Left lung (tissue), 10 donors: Measurements from ENCODE around the gene HTR1B. TPM values are rescaled to one million over a fixed set of nuclear protein-coding genes. Genes with fewer than 3 reads are reported as not detected.
A peak's percentile ranks its signal among the peaks of the same experiment; 100 is the strongest.

Experiments used
- ATAC-seq: fragments of 200-7000 bp; cut with Tn5 transposase; one replicate; pipeline ENCODE4 v1.9.1; 2020; ENCODE audit warnings: moderate library complexity
- DNase-seq, 4 donors: peaks; one replicate each; pipeline ENCODE4 v3.0.0-alpha.2; 2013 to 2020
- H3K27ac ChIP-seq, 2 donors: fragments of 200-600 bp; sonication (generic) in 1 of 2; one replicate each; pipeline versions ENCODE4 v1.5.0 to v1.8.0; 2020 to 2021
- H3K27me3 ChIP-seq, 2 donors: fragments of 200-600 bp; sonication (generic) in 1 of 2; one replicate each; pipeline versions ENCODE4 v1.5.0 to v1.8.0; 2020 to 2021
- H3K36me3 ChIP-seq, 2 donors: fragments of 200-600 bp; sonication (generic) in 1 of 2; one replicate each; pipeline versions ENCODE4 v1.5.0 to v1.8.0; 2020 to 2021
- H3K4me1 ChIP-seq, 2 donors: fragments of 200-600 bp; one replicate each; pipeline ENCODE4 v1.8.0; 2021
- H3K4me3 ChIP-seq, 2 donors: fragments of 200-600 bp; sonication (generic) in 1 of 2; one replicate each; pipeline versions ENCODE4 v1.5.0 to v1.8.0; 2020 to 2021; ENCODE audit warnings: mild to moderate bottlenecking in 1 of 2
- H3K9me3 ChIP-seq, 2 donors: fragments of 200-600 bp; sonication (generic) in 1 of 2; one replicate each; pipeline versions ENCODE4 v1.5.0 to v1.8.0; 2020 to 2021
- CTCF ChIP-seq, 2 donors: fragments of 200-600 bp; sonication (generic) in 1 of 2; IDR thresholded peaks; one replicate each; pipeline versions ENCODE4 v1.5.0 to v1.8.0; 2021; ENCODE audit warnings: antibody characterized with exemption in 2 of 2
- intact Hi-C, 2 donors: fragments of 100-400 bp; cut with DNase I; formaldehyde crosslinking; loops; one replicate each; pipeline versions ENCODE4 v1.11.2 to v1.14.2; 2022
- polyA plus RNA-seq, 6 donors: library from polyadenylated mRNA; unstranded; fragments of 120-200 nt; gene quantifications; one replicate each; pipeline ENCODE4 v1.2.1, GENCODE V29; 2013; ENCODE audit not compliant: insufficient read length in 6 of 6
- total RNA-seq, 2 donors: library from RNA; stranded (reverse); fragmentation: NEBNext Ultra II Directional; extraction: Animal tissue kit (Norgen Biotek cat#: 25700); gene quantifications; one replicate each; pipeline ENCODE4 v1.2.1, GENCODE V29; 2021
- donor health status: DM: no; HTN: yes; CAD: no.
- donor health status: DM: no; HTN: no; CAD: no.

HTR1B gene
- total and polyA plus RNA-seq, 8 donors: 0.08 to 0.65 (median 0.16) TPM; not detected in 3

- Histone ChIP-seq H3K9me3 (peaks cover 0 to 2% of the 10 kb centered on the region in 2 donors), H3K4me1 (peaks cover 3 to 4% of the 10 kb centered on the region in 2 donors), H3K4me3 (no peak overlapping the region), H3K27me3 (peaks cover 21 to 39% of the 10 kb centered on the region in 2 donors), H3K36me3 (no peaks in the 10 kb centered on the region), H3K27ac (no peak overlapping the region)
- DNase-seq: no peak
- no peak for ATAC-seq
- no peak for TF ChIP-seq CTCF (IDR thresholded peaks at IDR 0.05)
- intact Hi-C loops: no loop called here
Measured at GRCh38 chr6:77468939-77469338, 5.6 kb upstream of the HTR1B start.

GRCh38 chr6:77466451-77467437 is 3.5 kb upstream of the HTR1B start:
- no peaks in the 10 kb centered on the region for H3K36me3 ChIP-seq
- intact Hi-C loops: no loop called here
- H3K27me3 ChIP-seq: peaks cover 42 to 61% of the 10 kb centered on the region in 2 donors
- ATAC-seq: peak; percentile 70
- H3K9me3 ChIP-seq: no peaks in the 10 kb centered on the region
- no peak for TF ChIP-seq CTCF (IDR thresholded peaks at IDR 0.05)
- peaks cover 4 to 11% of the 10 kb centered on the region in 2 donors for H3K4me1 ChIP-seq
- H3K27ac ChIP-seq: no peak overlapping the region
- DNase-seq: peak in 1 of 4 donors; percentile 27
- H3K4me3 ChIP-seq: peak overlapping the region; percentile 43 to 46

- Histone ChIP-seq H3K36me3 (no peaks in the 10 kb centered on the region), H3K4me1 (peaks cover 4 to 11% of the 10 kb centered on the region in 2 donors), H3K4me3 (peak overlapping the region; percentile 43 to 46), H3K9me3 (no peaks in the 10 kb centered on the region), H3K27me3 (peaks cover 44 to 68% of the 10 kb centered on the region in 2 donors), H3K27ac (no peak overlapping the region)
- TF ChIP-seq CTCF (IDR thresholded peaks at IDR 0.05): peak; percentile 13 to 32
- intact Hi-C loops: no loop called here
- DNase-seq: peak; percentile 39 to 56 (median 54)
- ATAC-seq: peak; percentile 94
Measured at GRCh38 chr6:77466055-77466450, 2.8 kb upstream of the HTR1B start.

- ATAC-seq (no peak), DNase-seq (no peak)
- TF ChIP-seq CTCF (IDR thresholded peaks at IDR 0.05): no peak
- no peak overlapping the region for H3K27ac ChIP-seq
- H3K4me1 ChIP-seq: peaks cover 4 to 11% of the 10 kb centered on the region in 2 donors
- no peaks in the 10 kb centered on the region for H3K9me3 ChIP-seq
- H3K36me3 ChIP-seq: no peaks in the 10 kb centered on the region
- intact Hi-C loops: no loop called here
- H3K27me3 ChIP-seq: peaks cover 44 to 70% of the 10 kb centered on the region in 2 donors
- H3K4me3 ChIP-seq: no peak overlapping the region
Measured at GRCh38 chr6:77464495-77464867, 1.2 kb upstream of the HTR1B start.

DNA sequence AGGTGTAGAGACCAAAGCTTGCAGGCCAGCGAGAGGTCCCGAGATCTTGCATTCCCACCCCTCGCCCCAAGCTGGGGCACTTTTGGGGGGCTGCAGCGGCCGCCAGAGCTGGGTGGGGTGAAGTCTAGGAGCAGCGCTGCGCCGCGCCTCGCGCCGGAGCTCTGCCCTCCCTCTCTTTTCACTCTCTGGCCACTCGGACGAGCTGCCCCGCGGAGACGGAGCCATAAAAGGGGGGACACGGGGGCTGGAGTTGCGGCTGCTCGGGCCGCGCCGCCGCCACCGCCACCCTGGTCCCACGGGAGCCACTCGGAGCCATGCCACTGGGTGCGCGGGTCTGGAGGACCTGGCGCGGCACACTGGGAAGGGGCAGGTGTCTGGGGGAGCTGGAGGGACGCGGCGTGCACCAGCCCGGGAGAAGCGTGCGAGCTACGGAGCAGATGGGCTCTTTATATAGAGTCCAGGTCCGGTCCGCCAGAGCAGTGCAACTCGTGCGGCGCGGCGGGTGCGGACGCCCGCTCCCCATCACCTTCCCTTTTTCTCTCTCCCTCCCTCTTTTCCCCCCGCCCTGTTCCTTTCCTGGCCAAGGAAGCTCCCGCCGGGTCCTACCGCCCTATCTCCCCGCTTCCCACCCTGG is 687 bp upstream of the HTR1B start:
- TF ChIP-seq CTCF (IDR thresholded peaks at IDR 0.05): no peak
- H3K27me3 ChIP-seq: peaks cover 44 to 70% of the 10 kb centered on the region in 2 donors
- no peaks in the 10 kb centered on the region for H3K36me3 ChIP-seq
- no peak for ATAC-seq
- peak in 1 of 4 donors; percentile 63 for DNase-seq
- intact Hi-C loops: no loop called here
- H3K9me3 ChIP-seq: no peaks in the 10 kb centered on the region
- peak overlapping the region; percentile 3 to 11 for H3K4me3 ChIP-seq
- no peak overlapping the region for H3K27ac ChIP-seq
- peaks cover 4 to 11% of the 10 kb centered on the region in 2 donors for H3K4me1 ChIP-seq
